GM12872 (cell line): ENCODE results near the gene MGMT.

Source experiments
- CTCF ChIP-seq: IDR thresholded peaks from 3 replicates; pipeline ENCODE4 v1.5.1; 2011; ENCODE audit warnings: low read depth, mild to moderate bottlenecking, low read length, moderate library complexity; ENCODE audit not compliant: insufficient read depth

The MGMT gene

GRCh38 chr10:129637846-129638245, 170.8 kb downstream of the MGMT start:
- no peak for TF ChIP-seq CTCF

DNA sequence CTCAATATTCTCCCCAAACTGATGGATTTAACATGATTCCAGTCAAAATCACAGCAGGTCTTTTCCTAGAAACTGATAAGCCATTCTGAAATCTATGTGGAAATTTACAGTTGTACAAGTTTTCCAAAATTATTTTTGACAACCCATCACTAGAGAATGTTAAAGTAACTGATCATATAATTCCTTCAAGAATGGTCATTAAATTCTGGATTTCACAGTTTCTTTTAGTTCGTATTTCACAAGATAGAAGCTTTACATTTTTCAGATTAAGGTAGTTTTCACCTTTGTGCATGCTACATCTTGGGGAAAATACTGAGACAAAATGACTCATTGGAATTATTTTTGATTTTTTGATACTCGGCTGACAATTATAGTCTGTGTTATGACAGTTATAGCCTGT, 174.3 kb downstream of the MGMT start:
- TF ChIP-seq CTCF = no peak

DNA sequence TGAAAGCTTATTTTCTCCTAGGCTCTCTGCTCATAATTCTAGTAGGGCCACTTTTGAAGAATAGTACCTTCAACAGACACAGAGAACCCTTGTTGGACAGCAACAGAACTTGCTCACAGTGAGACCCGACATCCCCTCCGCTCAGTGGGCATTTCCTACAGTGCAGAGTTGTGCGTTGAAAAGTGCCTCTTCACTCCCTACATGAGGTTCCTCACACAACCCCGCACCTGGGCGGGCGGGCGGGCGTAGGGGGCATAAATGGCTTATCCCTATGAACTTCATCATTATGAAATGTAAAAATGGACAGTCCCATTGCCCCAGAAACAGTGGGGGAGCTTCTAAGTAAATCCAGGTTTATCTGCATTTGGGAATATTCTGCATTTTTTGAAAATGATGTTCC, 174.9 kb downstream of the MGMT start:
- TF ChIP-seq CTCF = no peak

- TF ChIP-seq CTCF = no peak
Observed at GRCh38 chr10:129642427-129642826, 175.4 kb downstream of the MGMT start.

- TF ChIP-seq CTCF = no peak
Observed at GRCh38 chr10:129643266-129643665, 176.2 kb downstream of the MGMT start.

DNA sequence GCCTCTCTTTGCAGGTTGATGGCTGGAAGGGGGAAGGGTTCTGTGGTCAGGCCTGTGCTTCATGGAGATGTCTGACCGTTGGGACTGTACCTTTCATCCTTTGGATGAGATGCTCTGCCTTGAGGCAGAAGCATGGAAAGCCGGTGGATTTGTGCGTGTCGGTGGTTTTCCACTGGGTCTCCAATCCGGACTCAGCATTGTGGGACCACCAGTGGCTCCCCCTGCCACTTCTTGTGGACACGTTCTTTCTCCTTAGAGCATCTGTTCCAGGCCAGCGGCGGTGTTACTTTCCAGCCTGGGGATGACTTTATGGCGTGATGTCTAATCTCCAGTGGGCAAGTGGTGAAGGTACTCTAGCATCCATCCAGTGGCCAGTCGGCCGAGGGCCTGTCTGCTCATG, 178.4 kb downstream of the MGMT start:
- TF ChIP-seq CTCF = no peak

- TF ChIP-seq CTCF = no peak
Observed at GRCh38 chr10:129646973-129647372, 179.9 kb downstream of the MGMT start.

DNA sequence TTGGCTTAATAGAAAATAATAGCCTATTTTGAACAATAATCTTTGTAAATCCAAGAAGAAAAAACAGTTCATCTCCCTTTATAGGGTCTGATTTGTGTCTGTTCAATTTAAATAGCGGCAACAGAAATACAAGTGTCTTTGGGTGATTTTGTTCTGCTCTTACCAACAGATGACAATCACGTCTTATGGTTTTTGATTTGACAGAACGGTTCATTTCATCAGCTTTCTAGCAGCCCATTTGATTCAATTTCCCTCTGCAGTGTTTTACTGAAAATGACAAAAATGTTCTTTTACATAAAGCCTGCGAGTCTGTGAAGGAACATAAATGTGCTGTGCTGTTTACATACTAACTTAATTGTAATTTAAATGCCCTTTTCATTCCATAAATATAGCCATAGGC, 180.5 kb downstream of the MGMT start:
- no peak for TF ChIP-seq CTCF
